A673 (cell line): ENCODE results near the gene UVRAG.

Source experiments
- CTCF ChIP-seq: fragments of 300-800, 200-600 bp; sonication (generic); conservative IDR thresholded peaks from 2 replicates; pipeline ENCODE4 v1.5.1; 2017; ENCODE audit warnings: low read depth, mild to moderate bottlenecking, antibody characterized with exemption, low read length, moderate library complexity, mixed read lengths
- EZH2 ChIP-seq: fragments of 200-600 bp; sonication (generic); IDR thresholded peaks from 2 replicates; pipeline ENCODE4 v1.6.1; 2017; ENCODE audit warnings: borderline replicate concordance, low read depth, mild to moderate bottlenecking, mixed read lengths, antibody characterized with exemption, low read length; ENCODE audit not compliant: poor library complexity, severe bottlenecking

DNA sequence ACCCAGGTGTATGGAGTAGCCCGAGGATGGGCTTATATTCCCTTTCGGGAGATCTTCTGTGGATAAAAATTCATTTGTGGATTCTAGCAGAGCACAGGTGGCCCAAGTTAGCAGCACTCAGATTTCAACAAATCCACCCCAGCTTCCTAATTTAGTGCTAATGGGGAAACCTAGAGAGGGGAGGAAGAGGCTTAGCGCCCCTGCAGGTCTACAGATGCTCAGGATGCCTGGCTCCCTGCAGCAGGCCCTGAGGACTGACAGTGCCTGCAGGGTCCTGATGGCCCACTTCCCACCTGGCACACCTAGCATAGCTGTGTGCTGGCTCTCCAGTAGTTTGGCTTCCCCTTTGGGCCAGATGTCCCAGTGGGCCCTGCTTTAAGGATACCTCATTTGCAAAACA is 40.0 kb upstream of the UVRAG start:
- TF ChIP-seq CTCF, result no peak
- TF ChIP-seq EZH2, result no peak
